IMR-90 (cell line): ENCODE results near the gene DNAJB2. TPM values are rescaled to one million over a fixed set of nuclear protein-coding genes. Genes with fewer than 3 reads are reported as not detected.
A peak's percentile ranks its signal among the peaks of the same experiment; 100 is the strongest.

Experiments
- ATAC-seq: fragments of 200-7000 bp; cut with Tn5 transposase; 2 replicates; pipeline ENCODE4 v1.9.1; 2020; ENCODE audit warnings: low read depth, mild to moderate bottlenecking, moderate library complexity
- BruUV-seq: library from RNA; stranded (reverse); fragments of 400-500 nt; replicated peaks from 2 replicates; lab custom pipeline; 2021; lab: Mats Ljungman, UMichigan
- CTCF ChIA-PET: fragments of 300-600 bp; formaldehyde crosslinking; extraction: SDS; loops from one replicate; lab custom pipeline; 2021; ENCODE audit warnings: antibody characterized with exemption; lab: Yijun Ruan, JAX
- POLR2A ChIA-PET: fragments of 300-600 bp; sonication (Branson Sonifier 250); formaldehyde crosslinking; loops from one replicate; lab custom pipeline; 2022; ENCODE audit warnings: antibody characterized with exemption; ENCODE audit not compliant: unreplicated experiment; lab: Charles Lee
- DNase-seq: peaks from one replicate; pipeline ENCODE4 v3.0.0; 2013
- H2AFZ ChIP-seq: replicated peaks from 2 replicates; pipeline ENCODE3; 2013; ENCODE audit warnings: low read length, mild to moderate bottlenecking; ENCODE audit not compliant: poor library complexity
- H2AK5ac ChIP-seq: 2 replicates; pipeline ENCODE4 v1.6.1; 2013; ENCODE audit warnings: low read depth, low read length, inconsistent platforms
- H2AK9ac ChIP-seq: replicated peaks from 2 replicates; pipeline ENCODE3; 2013; ENCODE audit warnings: mild to moderate bottlenecking, low read depth, low read length, moderate library complexity; ENCODE audit not compliant: poor library complexity
- H2BK120ac ChIP-seq: 2 replicates; pipeline ENCODE4 v1.6.1; 2013; ENCODE audit warnings: low read depth, low read length, inconsistent platforms
- H2BK15ac ChIP-seq: 3 replicates; pipeline ENCODE4 v1.6.1; 2013; ENCODE audit warnings: low read depth, low read length, inconsistent platforms
- H2BK20ac ChIP-seq: 2 replicates; pipeline ENCODE4 v1.6.1; 2013; ENCODE audit warnings: low read depth, mild to moderate bottlenecking, inconsistent platforms, low read length, moderate library complexity
- H2BK5ac ChIP-seq: 2 replicates; pipeline ENCODE4 v1.6.1; 2013; ENCODE audit warnings: mild to moderate bottlenecking, low read depth, low read length, inconsistent platforms; ENCODE audit not compliant: poor library complexity, severe bottlenecking
- H3K14ac ChIP-seq: replicated peaks from 2 replicates; pipeline ENCODE4 v1.6.1; 2013; ENCODE audit warnings: low read depth, low read length, inconsistent platforms
- H3K18ac ChIP-seq: 2 replicates; pipeline ENCODE4 v1.6.1; 2013; ENCODE audit warnings: low read depth, low read length, control low read depth
- H3K23ac ChIP-seq: 2 replicates; pipeline ENCODE4 v1.6.1; 2013; ENCODE audit warnings: low read depth, low read length, inconsistent platforms
- H3K27ac ChIP-seq: 2 replicates; pipeline ENCODE4 v1.5.1; 2013; ENCODE audit warnings: mild to moderate bottlenecking, control low read depth, low read length; ENCODE audit not compliant: insufficient read depth
- H3K27me3 ChIP-seq: 2 replicates; pipeline ENCODE4 v1.6.1; 2013; ENCODE audit warnings: low read length; ENCODE audit not compliant: control insufficient read depth, insufficient read depth
- H3K36me3 ChIP-seq: 2 replicates; pipeline ENCODE4 v1.6.1; 2013; ENCODE audit warnings: low read length, mixed read lengths; ENCODE audit not compliant: control insufficient read depth, insufficient read depth
- H3K4ac ChIP-seq: 2 replicates; pipeline ENCODE4 v1.6.1; 2013; ENCODE audit warnings: low read depth, low read length, inconsistent platforms
- H3K4me1 ChIP-seq: 2 replicates; pipeline ENCODE4 v1.6.1; 2013; ENCODE audit warnings: low read length, mixed read lengths; ENCODE audit not compliant: control insufficient read depth, insufficient read depth
- H3K4me2 ChIP-seq: 2 replicates; pipeline ENCODE4 v1.6.1; 2013; ENCODE audit warnings: low read depth, mild to moderate bottlenecking, control low read depth, low read length, moderate library complexity
- H3K4me3 ChIP-seq: 2 replicates; pipeline ENCODE4 v1.5.1; 2013; ENCODE audit warnings: low read depth, mild to moderate bottlenecking, control low read depth, low read length, moderate library complexity; ENCODE audit not compliant: insufficient read depth
- H3K56ac ChIP-seq: 2 replicates; pipeline ENCODE4 v1.6.1; 2013; ENCODE audit warnings: low read length, inconsistent platforms; ENCODE audit not compliant: insufficient read depth; ENCODE audit errors: extremely low read depth
- H3K79me1 ChIP-seq, 2 experiments: 2 replicates each; pipeline ENCODE4 v1.6.1; 2013; ENCODE audit warnings: low read length in 2 of 2, inconsistent platforms in 1 of 2, low read depth in 1 of 2
- H3K9ac ChIP-seq: 2 replicates; pipeline ENCODE4 v1.6.1; 2013; ENCODE audit warnings: low read depth, low read length, control low read depth
- H3K9me1 ChIP-seq: 2 replicates; pipeline ENCODE4 v1.6.1; 2013; ENCODE audit warnings: low read length, inconsistent platforms; ENCODE audit not compliant: insufficient read depth
- H3K9me3 ChIP-seq: 2 replicates; pipeline ENCODE4 v1.6.1; 2013; ENCODE audit warnings: low read length; ENCODE audit not compliant: control insufficient read depth, insufficient read depth
- H4K20me1 ChIP-seq: 2 replicates; pipeline ENCODE4 v1.6.1; 2013; ENCODE audit warnings: low read length, inconsistent platforms; ENCODE audit not compliant: insufficient read depth
- H4K5ac ChIP-seq: 2 replicates; pipeline ENCODE4 v1.6.1; 2013; ENCODE audit warnings: mild to moderate bottlenecking, low read depth, low read length, control low read depth
- H4K8ac ChIP-seq, 2 experiments: 2 replicates each; pipeline ENCODE4 v1.6.1; 2013; ENCODE audit warnings: low read depth in 2 of 2, low read length in 2 of 2, control low read depth in 1 of 2, inconsistent platforms in 1 of 2
- H4K91ac ChIP-seq: 2 replicates; pipeline ENCODE4 v1.6.1; 2013; ENCODE audit warnings: low read depth, low read length, inconsistent platforms; ENCODE audit not compliant: insufficient read depth
- BHLHE40 ChIP-seq: fragments of 150-350 bp; IDR thresholded peaks from 2 replicates; pipeline ENCODE4 v1.6.1; 2016; ENCODE audit warnings: mild to moderate bottlenecking, low read depth, low read length
- CEBPB ChIP-seq: IDR thresholded peaks from 2 replicates; pipeline ENCODE4 v1.6.1; 2012; ENCODE audit warnings: low read depth, low read length, improper control_type of control experiment
- CHD1 ChIP-seq: IDR thresholded peaks from 2 replicates; pipeline ENCODE4 v1.6.1; 2012; ENCODE audit warnings: low read depth, low read length, improper control_type of control experiment
- FOS ChIP-seq: fragments of 150-350 bp; IDR thresholded peaks from 2 replicates; pipeline ENCODE4 v1.6.1; 2016; ENCODE audit warnings: low read depth, low read length
- MAZ ChIP-seq: IDR thresholded peaks from 2 replicates; pipeline ENCODE4 v1.6.1; 2012; ENCODE audit warnings: low read depth, mild to moderate bottlenecking, low read length, improper control_type of control experiment, moderate library complexity, borderline replicate concordance
- NFE2L2 ChIP-seq: fragments of 150-350 bp; IDR thresholded peaks from 2 replicates; pipeline ENCODE4 v1.6.1; 2016; ENCODE audit warnings: low read depth, mild to moderate bottlenecking, low read length
- POLR2A ChIP-seq: IDR thresholded peaks from 2 replicates; pipeline ENCODE4 v1.6.1; 2012; ENCODE audit warnings: mild to moderate bottlenecking, low read depth, low read length
- RCOR1 ChIP-seq: IDR thresholded peaks from 2 replicates; pipeline ENCODE4 v1.6.1; 2012; ENCODE audit warnings: mild to moderate bottlenecking, low read length, improper control_type of control experiment; ENCODE audit not compliant: insufficient replicate concordance
- RFX5 ChIP-seq: IDR thresholded peaks from 2 replicates; pipeline ENCODE4 v1.8.0; 2012; ENCODE audit warnings: low read depth, mild to moderate bottlenecking, low read length, moderate library complexity
- SMC3 ChIP-seq: fragments of 150-350 bp; IDR thresholded peaks from 2 replicates; pipeline ENCODE4 v1.6.1; 2016; ENCODE audit warnings: low read depth, mild to moderate bottlenecking, antibody characterized with exemption, low read length, moderate library complexity
- WGBS, 2 experiments: methylation state at CpG; one replicate each; pipeline versions ENCODE4 v1.1.5 to v1.1.7; 2013; ENCODE audit warnings: missing lambda C conversion rate in 2 of 2; ENCODE audit not compliant: insufficient read length in 1 of 2; ENCODE audit errors: extremely low coverage in 2 of 2; 5-methylcytosine and 5-hydroxymethylcytosine counted together
- dilution Hi-C: fragments of 300-500 bp; cut with HindIII; formaldehyde crosslinking; loops from one replicate; pipeline ENCODE4 v1.14.3; 2018; ENCODE audit warnings: low sequenced_read_pairs; ENCODE audit not compliant: unreplicated experiment
- in situ Hi-C: fragments of 300-500 bp; cut with MboI; formaldehyde crosslinking; loops from 3 replicates; pipeline ENCODE4 v1.14.3; 2019; ENCODE audit warnings: low sequenced_read_pairs, inconsistent platforms, mixed read lengths
- intact Hi-C: fragments of 100-400 bp; cut with micrococcal nuclease; formaldehyde crosslinking; loops from 2 replicates; pipeline ENCODE4 v1.10.0; 2022
- polyA plus RNA-seq, 3 experiments: library from polyadenylated mRNA; depleted of rRNA; stranded (reverse); fragments of >200 nt; gene quantifications; 2 replicates each; pipeline ENCODE4 v1.2.3, GENCODE V29; 2012; ENCODE audit warnings: low replicate concordance in 1 of 3
- total RNA-seq: library from RNA; depleted of rRNA; stranded (reverse); fragments of >200 nt; gene quantifications from 2 replicates; pipeline ENCODE4 v1.2.3, GENCODE V29; 2012
- TF ChIP-seq, protein P1 (sequence below): fragments of 150-350 bp; IDR thresholded peaks from 2 replicates; pipeline ENCODE4 v1.6.1; 2016; ENCODE audit warnings: low read depth, mild to moderate bottlenecking, low read length, moderate library complexity, borderline replicate concordance
- TF ChIP-seq, protein P2 (sequence below): conservative IDR thresholded peaks from 2 replicates; pipeline ENCODE4 v1.5.1; 2012; ENCODE audit warnings: mild to moderate bottlenecking, low read depth, low read length, improper control_type of control experiment
- TF ChIP-seq, protein P3 (sequence below): fragments of 150-350 bp; IDR thresholded peaks from 2 replicates; pipeline ENCODE4 v1.6.1; 2017; ENCODE audit warnings: mild to moderate bottlenecking, antibody characterized with exemption, low read length, low read depth

DNAJB2 gene
- total and polyA plus RNA-seq, 2 of the 4 experiments (the other 2 are of a cell fraction): 30.6 to 45.8 TPM

DNA sequence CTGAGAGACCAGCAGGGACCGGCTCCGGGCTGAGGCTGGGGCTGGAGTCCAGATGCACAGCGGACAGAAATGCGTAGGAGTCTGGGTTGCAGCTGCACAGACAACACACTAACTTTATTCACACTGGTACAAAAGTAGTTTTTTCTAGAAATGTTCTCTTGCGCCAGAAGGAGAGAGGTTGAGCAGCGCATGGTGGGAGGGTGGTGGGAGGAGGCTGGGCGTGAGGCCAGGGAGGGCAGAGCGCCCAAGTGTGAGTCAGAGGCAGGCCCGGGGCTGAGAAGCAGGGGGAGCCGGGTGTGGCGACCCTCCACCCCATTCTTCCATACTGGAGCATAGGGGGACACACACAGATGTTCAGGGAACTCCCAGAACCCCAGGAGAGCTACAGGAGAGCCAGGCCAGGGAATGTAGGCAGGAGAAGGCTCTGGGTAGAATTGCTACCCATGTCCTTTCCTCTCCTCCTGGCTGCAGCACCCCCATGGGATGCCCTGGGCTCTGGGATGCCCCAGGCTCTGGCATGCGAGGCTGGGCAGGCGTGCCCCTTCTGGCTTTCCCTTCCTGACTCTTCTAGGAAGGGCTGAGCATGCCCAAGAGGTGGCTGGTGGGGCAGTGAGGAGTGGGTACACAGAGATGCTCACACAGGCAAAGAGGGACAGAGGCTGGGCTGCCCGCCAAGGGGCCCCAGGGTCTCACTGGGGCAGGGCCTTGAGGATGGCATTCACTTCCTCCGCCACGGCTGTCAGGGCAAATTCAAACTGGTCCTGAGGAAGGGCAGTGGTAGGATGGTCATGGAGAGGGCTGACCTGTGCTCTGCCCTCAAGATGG, 10.6 kb downstream of the DNAJB2 start:
- intact Hi-C loops: loop anchor here (1.0 to 2.0 kb wide), 2 partner anchors 10 to 59 kb away; partner anchors contain the start of gene DNAJB2
- H4K8ac ChIP-seq: peak overlapping the region in 1 of 2 experiments; percentile 64; a peak in 2 of 4 replicates
- H3K4me1 ChIP-seq: peaks cover 20% of the 10 kb centered on the region
- dilution Hi-C loops: no loop called here
- ChIA-PET POLR2A (no interaction called here), CTCF (interaction anchor here (0.6 to 0.7 kb wide), 2 partner anchors 11 to 979 kb away, joined by 3 read pairs; partner anchors contain the start of gene DNAJB2)
- H3K9me1 ChIP-seq: peaks cover 11% of the 10 kb centered on the region; the same call in 1 of the 2 replicates
- ATAC-seq (peak; percentile 75), DNase-seq (peak; percentile 95)
- H2BK120ac ChIP-seq: peak overlapping the region; percentile 74
- peak overlapping the region; percentile 74 for H2AK5ac ChIP-seq
- H3K79me1 ChIP-seq: no peaks in the 10 kb centered on the region
- no peak overlapping the region; the same call in 2 of the 3 replicates for H2BK15ac ChIP-seq
- H3K4me2 ChIP-seq: peak overlapping the region; percentile 52
- peak overlapping the region; percentile 70 for H3K27ac ChIP-seq
- peak overlapping the region; percentile 86 for H3K4ac ChIP-seq
- WGBS, 2 experiments: 0% methylated on average over 2 of the region's 16 CpGs; no CpG with 5 or more reads in 1 of the 2 experiments
- peak overlapping the region; percentile 94 for H2AK9ac ChIP-seq
- peak overlapping the region; percentile 61 for H2BK5ac ChIP-seq
- H4K91ac ChIP-seq: peak overlapping the region; percentile 81
- no peaks in the 10 kb centered on the region for H3K27me3 ChIP-seq
- no peak overlapping the region; the same call in 1 of the 2 replicates for H3K18ac ChIP-seq
- H4K5ac ChIP-seq: peak overlapping the region; percentile 7; the same call in 1 of the 2 replicates
- H4K20me1 ChIP-seq: peaks cover 10% of the 10 kb centered on the region; the same call in 1 of the 2 replicates
- in situ Hi-C loops: no loop called here
- H3K36me3 ChIP-seq: peaks cover 17% of the 10 kb centered on the region
- no peak overlapping the region for H3K4me3 ChIP-seq
- BruUV-seq: no TSS peak
- H3K56ac ChIP-seq: no peak overlapping the region
- H3K14ac ChIP-seq: no peak overlapping the region; the same call in none of the 2 replicates
- peak overlapping the region; percentile 32; the same call in 1 of the 2 replicates for H2BK20ac ChIP-seq
- peak overlapping the region; percentile 77 for H2AFZ ChIP-seq
- H3K9ac ChIP-seq: no peak overlapping the region
- H3K9me3 ChIP-seq: no peaks in the 10 kb centered on the region
- H3K23ac ChIP-seq: peak overlapping the region; percentile 82; the same call in 1 of the 2 replicates
- TF ChIP-seq, protein P1, sequence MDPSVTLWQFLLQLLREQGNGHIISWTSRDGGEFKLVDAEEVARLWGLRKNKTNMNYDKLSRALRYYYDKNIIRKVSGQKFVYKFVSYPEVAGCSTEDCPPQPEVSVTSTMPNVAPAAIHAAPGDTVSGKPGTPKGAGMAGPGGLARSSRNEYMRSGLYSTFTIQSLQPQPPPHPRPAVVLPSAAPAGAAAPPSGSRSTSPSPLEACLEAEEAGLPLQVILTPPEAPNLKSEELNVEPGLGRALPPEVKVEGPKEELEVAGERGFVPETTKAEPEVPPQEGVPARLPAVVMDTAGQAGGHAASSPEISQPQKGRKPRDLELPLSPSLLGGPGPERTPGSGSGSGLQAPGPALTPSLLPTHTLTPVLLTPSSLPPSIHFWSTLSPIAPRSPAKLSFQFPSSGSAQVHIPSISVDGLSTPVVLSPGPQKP: no peak
- TF ChIP-seq CHD1 (no peak), RFX5 (no peak), POLR2A (no peak), BHLHE40 (no peak; the same call in 1 of the 2 replicates), SMC3 (no peak), RCOR1 (no peak), FOS (peak; percentile 63; the same call in 1 of the 2 replicates), NFE2L2 (no peak), MAZ (peak; percentile 90), CEBPB (peak; percentile 89)
- TF ChIP-seq, protein P2, sequence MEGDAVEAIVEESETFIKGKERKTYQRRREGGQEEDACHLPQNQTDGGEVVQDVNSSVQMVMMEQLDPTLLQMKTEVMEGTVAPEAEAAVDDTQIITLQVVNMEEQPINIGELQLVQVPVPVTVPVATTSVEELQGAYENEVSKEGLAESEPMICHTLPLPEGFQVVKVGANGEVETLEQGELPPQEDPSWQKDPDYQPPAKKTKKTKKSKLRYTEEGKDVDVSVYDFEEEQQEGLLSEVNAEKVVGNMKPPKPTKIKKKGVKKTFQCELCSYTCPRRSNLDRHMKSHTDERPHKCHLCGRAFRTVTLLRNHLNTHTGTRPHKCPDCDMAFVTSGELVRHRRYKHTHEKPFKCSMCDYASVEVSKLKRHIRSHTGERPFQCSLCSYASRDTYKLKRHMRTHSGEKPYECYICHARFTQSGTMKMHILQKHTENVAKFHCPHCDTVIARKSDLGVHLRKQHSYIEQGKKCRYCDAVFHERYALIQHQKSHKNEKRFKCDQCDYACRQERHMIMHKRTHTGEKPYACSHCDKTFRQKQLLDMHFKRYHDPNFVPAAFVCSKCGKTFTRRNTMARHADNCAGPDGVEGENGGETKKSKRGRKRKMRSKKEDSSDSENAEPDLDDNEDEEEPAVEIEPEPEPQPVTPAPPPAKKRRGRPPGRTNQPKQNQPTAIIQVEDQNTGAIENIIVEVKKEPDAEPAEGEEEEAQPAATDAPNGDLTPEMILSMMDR: no peak
- TF ChIP-seq, protein P3, sequence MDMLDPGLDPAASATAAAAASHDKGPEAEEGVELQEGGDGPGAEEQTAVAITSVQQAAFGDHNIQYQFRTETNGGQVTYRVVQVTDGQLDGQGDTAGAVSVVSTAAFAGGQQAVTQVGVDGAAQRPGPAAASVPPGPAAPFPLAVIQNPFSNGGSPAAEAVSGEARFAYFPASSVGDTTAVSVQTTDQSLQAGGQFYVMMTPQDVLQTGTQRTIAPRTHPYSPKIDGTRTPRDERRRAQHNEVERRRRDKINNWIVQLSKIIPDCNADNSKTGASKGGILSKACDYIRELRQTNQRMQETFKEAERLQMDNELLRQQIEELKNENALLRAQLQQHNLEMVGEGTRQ: no peak
